HepG2 (cell line): ENCODE data around the gene SPAG9. TPM values are rescaled to one million over a fixed set of nuclear protein-coding genes. Genes with fewer than 3 reads are reported as not detected.
A peak's percentile ranks its signal among the peaks of the same experiment; 100 is the strongest.

Experiments used
- ATAC-seq: fragments of 200-7000 bp; cut with Tn5 transposase; 3 replicates; pipeline ENCODE4 v1.9.1; 2020; ENCODE audit warnings: mild to moderate bottlenecking, moderate library complexity
- BruUV-seq: library from RNA; stranded (reverse); fragments of 400-500 nt; replicated peaks from 2 replicates; lab custom pipeline; 2021; lab: Mats Ljungman, UMichigan
- CTCF ChIA-PET: fragments of 300-600 bp; formaldehyde crosslinking; extraction: SDS; loops from one replicate; lab custom pipeline; 2021; ENCODE audit warnings: low total read pairs, inconsistent platforms, low intra/inter-chr PET ratio; lab: Yijun Ruan, JAX
- POLR2A ChIA-PET: fragments of 350-600 bp; sonication (Branson Sonifier 250); formaldehyde crosslinking; loops from one replicate; lab custom pipeline; 2020; ENCODE audit warnings: antibody characterized with exemption, inconsistent platforms; lab: Yijun Ruan, JAX
- DNase-seq: peaks from one replicate; pipeline ENCODE4 v3.0.0-alpha.2; 2015; ENCODE audit warnings: low spot score
- FAIRE-seq: peaks from 3 replicates; lab custom pipeline; 2011; peaks lifted over from hg19 to GRCh38; lab: Jason Lieb, UNC
- H2AFZ ChIP-seq: one replicate; pipeline ENCODE4 v1.6.1; 2011; ENCODE audit warnings: low read length, inconsistent platforms
- H3K27ac ChIP-seq: fragments of 300-600 bp; 3 replicates; pipeline ENCODE4 v1.8.0; 2011; ENCODE audit warnings: mixed run types, mild to moderate bottlenecking, mixed read lengths, low read length, inconsistent platforms; ENCODE audit not compliant: insufficient read depth; ENCODE audit errors: extremely low read length
- H3K27me3 ChIP-seq, 2 experiments: fragments of 200-600 bp in 1 of 2; 2 replicates in 1 of 2; 3 replicates in 1 of 2; pipeline versions ENCODE4 v1.6.0 to v1.8.0; 2011; ENCODE audit warnings: low read length in 2 of 2, mild to moderate bottlenecking in 2 of 2, moderate library complexity in 2 of 2, inconsistent platforms in 1 of 2; ENCODE audit not compliant: insufficient read depth in 2 of 2, control insufficient read depth in 1 of 2
- H3K36me3 ChIP-seq, 2 experiments: fragments of 200-600 bp in 1 of 2; replicated peaks in 1 of 2; 2 replicates in 1 of 2; 3 replicates in 1 of 2; pipeline versions ENCODE4 v1.5.1 to v1.8.0; 2011; ENCODE audit warnings: low read length in 2 of 2, inconsistent platforms in 1 of 2; ENCODE audit not compliant: insufficient read depth in 2 of 2, control insufficient read depth in 1 of 2
- H3K4me1 ChIP-seq: 2 replicates; pipeline ENCODE4 v1.5.1; 2012; ENCODE audit warnings: low read length, inconsistent platforms; ENCODE audit not compliant: insufficient read depth
- H3K4me2 ChIP-seq: 2 replicates; pipeline ENCODE4 v1.6.0; 2011; ENCODE audit warnings: low read depth, low read length, inconsistent platforms
- H3K4me3 ChIP-seq, 3 experiments: fragments of 200-600 bp in 1 of 3; sonication (generic), shearing (Covaris generic) in 1 of 3; replicated peaks in 1 of 3; 2 replicates each; pipeline ENCODE4 v1.5.1; 2011 to 2016; ENCODE audit warnings: low read length in 3 of 3, inconsistent platforms in 2 of 3, low read depth in 2 of 3, mild to moderate bottlenecking in 2 of 3, control low read depth in 1 of 3, mixed read lengths in 1 of 3; ENCODE audit not compliant: insufficient read depth in 1 of 3
- H3K79me2 ChIP-seq: one replicate; pipeline ENCODE4 v1.6.1; 2011; ENCODE audit warnings: low read length, inconsistent platforms; ENCODE audit not compliant: insufficient read depth
- H3K9ac ChIP-seq: 2 replicates; pipeline ENCODE4 v1.6.0; 2011; ENCODE audit warnings: mild to moderate bottlenecking, low read depth, low read length, inconsistent platforms; ENCODE audit not compliant: insufficient read depth
- H3K9me3 ChIP-seq: 2 replicates; pipeline ENCODE4 v1.5.1; 2012; ENCODE audit warnings: mild to moderate bottlenecking, low read length
- H4K20me1 ChIP-seq: 2 replicates; pipeline ENCODE4 v1.6.0; 2011; ENCODE audit warnings: inconsistent platforms, mild to moderate bottlenecking, low read length, moderate library complexity; ENCODE audit not compliant: insufficient read depth
- CC2D1A ChIP-seq: sonication (generic); formaldehyde crosslinking; IDR thresholded peaks from 2 replicates; pipeline ENCODE4 v1.8.1; 2023; ENCODE audit warnings: mild to moderate bottlenecking, missing genetic modification reagents
- NR2F1 ChIP-seq, 2 experiments: fragments of 450-650 bp in 1 of 2; formaldehyde crosslinking in 1 of 2; IDR thresholded peaks; 2 replicates each; pipeline versions ENCODE4 v1.5.0 to v1.6.1; 2016 to 2020; ENCODE audit warnings: mild to moderate bottlenecking in 1 of 2, missing compliant biosample characterization in 1 of 2, missing genetic modification reagents in 1 of 2, moderate library complexity in 1 of 2
- PAXIP1 ChIP-seq: sonication (generic); formaldehyde crosslinking; conservative IDR thresholded peaks from 2 replicates; pipeline ENCODE4 v1.4.0; 2020; ENCODE audit warnings: mild to moderate bottlenecking, missing genetic modification reagents, moderate library complexity
- TBX3 ChIP-seq: fragments of 450-650 bp; IDR thresholded peaks from 2 replicates; pipeline ENCODE4 v1.6.1; 2017; ENCODE audit warnings: antibody characterized with exemption, mild to moderate bottlenecking, inconsistent platforms, borderline replicate concordance
- TOPORS ChIP-seq: sonication (generic); formaldehyde crosslinking; IDR thresholded peaks from 2 replicates; pipeline ENCODE4 v1.8.0; 2023; ENCODE audit warnings: mild to moderate bottlenecking, missing genetic modification reagents
- TSC22D2 ChIP-seq: sonication (generic); formaldehyde crosslinking; IDR thresholded peaks from 2 replicates; pipeline ENCODE4 v1.5.1; 2020; ENCODE audit warnings: missing genetic modification reagents, mild to moderate bottlenecking, borderline replicate concordance
- ZMYM2 ChIP-seq: sonication (generic); formaldehyde crosslinking; IDR thresholded peaks from 2 replicates; pipeline ENCODE4 v1.8.0; 2022; ENCODE audit warnings: mild to moderate bottlenecking, missing genetic modification reagents
- ZNF724P ChIP-seq: sonication (generic); formaldehyde crosslinking; IDR thresholded peaks from 2 replicates; pipeline ENCODE4 v1.8.0; 2022; ENCODE audit warnings: missing genetic modification reagents, borderline replicate concordance
- in situ Hi-C: cut with HindIII; loops from 2 replicates; pipeline ENCODE4 v1.10.0; 2017; ENCODE audit warnings: low pct_unique_long_range_greater_than_20kb; ENCODE audit not compliant: extremely low pct_ligation_motif_present
- intact Hi-C: fragments of 100-400 bp; cut with micrococcal nuclease; formaldehyde crosslinking; loops from one replicate; pipeline ENCODE4 v1.10.0; 2022; ENCODE audit not compliant: unreplicated experiment
- polyA plus RNA-seq, 8 experiments: library from polyadenylated mRNA; depleted of rRNA in 3 of 8; stranded (reverse) in 7 of 8; unstranded in 1 of 8; fragments of >200 nt; fragmentation: Illumina TruSeq in 4 of 8; extraction: Trizol in 4 of 8; gene quantifications; 2 replicates each; pipeline versions ENCODE4 v1.2.1 to v1.2.3, GENCODE V29; 2011 to 2016; ENCODE audit warnings: low read depth in 4 of 8, missing spikeins in 1 of 8, mixed read lengths in 1 of 8; ENCODE audit not compliant: insufficient read depth in 1 of 8
- total RNA-seq, 5 experiments: library from RNA; depleted of rRNA; stranded (reverse); fragments of >200 nt; fragmentation: Illumina TruSeq; extraction: Trizol; gene quantifications; 2 replicates each; pipeline ENCODE4 v1.2.3, GENCODE V29; 2016; ENCODE audit warnings: low read depth in 1 of 5
- TF ChIP-seq, protein P1 (sequence below): IDR thresholded peaks from 2 replicates; pipeline ENCODE4 v1.6.1; 2016; ENCODE audit warnings: control low read depth
- TF ChIP-seq, protein P2 (sequence below): IDR thresholded peaks from 2 replicates; pipeline ENCODE4 v1.6.1; 2012; ENCODE audit warnings: low read depth, low read length, improper control_type of control experiment

The SPAG9 gene
- total and polyA plus RNA-seq, 2 of the 13 experiments (the other 11 are each of a cell fraction or from before 2014, with no cell fraction given) = 43.2 to 78.6 TPM

GRCh38 chr17:51132964-51133319 is 12.3 kb upstream of the SPAG9 start:
- CTCF ChIA-PET = no interaction called here
- in situ Hi-C loops = no loop called here
- Histone ChIP-seq H2AFZ (no peak overlapping the region), H4K20me1 (no peaks in the 10 kb centered on the region), H3K4me3 (peak overlapping the region in 1 of 3 experiments; percentile 3; a peak in 1 of 6 replicates), H3K4me2 (peak overlapping the region; percentile 54), H3K36me3 (no peaks in the 10 kb centered on the region), H3K9me3 (no peaks in the 10 kb centered on the region), H3K27me3 (no peaks in the 10 kb centered on the region), H3K4me1 (peaks cover 51% of the 10 kb centered on the region), H3K9ac (no peak overlapping the region), H3K27ac (no peak overlapping the region), H3K79me2 (no peaks in the 10 kb centered on the region)
- FAIRE-seq (no peak), ATAC-seq (peak; percentile 48), DNase-seq (no peak)
- intact Hi-C loops = no loop called here
- POLR2A ChIA-PET = interaction anchor here (0.6 to 1.3 kb wide), 5 partner anchors 12 to 409 kb away, joined by 3 read pairs; partner anchors contain the start of genes NME2 and SPAG9
- BruUV-seq = no TSS peak
- TF ChIP-seq, protein P1, sequence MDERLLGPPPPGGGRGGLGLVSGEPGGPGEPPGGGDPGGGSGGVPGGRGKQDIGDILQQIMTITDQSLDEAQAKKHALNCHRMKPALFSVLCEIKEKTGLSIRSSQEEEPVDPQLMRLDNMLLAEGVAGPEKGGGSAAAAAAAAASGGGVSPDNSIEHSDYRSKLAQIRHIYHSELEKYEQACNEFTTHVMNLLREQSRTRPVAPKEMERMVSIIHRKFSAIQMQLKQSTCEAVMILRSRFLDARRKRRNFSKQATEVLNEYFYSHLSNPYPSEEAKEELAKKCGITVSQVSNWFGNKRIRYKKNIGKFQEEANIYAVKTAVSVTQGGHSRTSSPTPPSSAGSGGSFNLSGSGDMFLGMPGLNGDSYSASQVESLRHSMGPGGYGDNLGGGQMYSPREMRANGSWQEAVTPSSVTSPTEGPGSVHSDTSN (CRISPR knock-in tag) = no peak
- TF ChIP-seq ZNF724P (no peak), TBX3 (peak; percentile 42; the same call in 1 of the 2 replicates), TSC22D2 (CRISPR knock-in tag) (no peak), CC2D1A (CRISPR knock-in tag) (no peak), ZMYM2 (CRISPR knock-in tag) (0 out of 2 replicates have a peak, but pooled peaks have one; percentile 43), PAXIP1 (CRISPR knock-in tag) (peak; percentile 25; the same call in 1 of the 2 replicates), NR2F1 (CRISPR knock-in tag; IDR thresholded peaks at IDR 0.05) (0 out of 4 replicates have a peak, but pooled peaks of 1 of the 2 experiments have one; percentile 30), TOPORS (CRISPR knock-in tag) (no peak)
- TF ChIP-seq, protein P2, sequence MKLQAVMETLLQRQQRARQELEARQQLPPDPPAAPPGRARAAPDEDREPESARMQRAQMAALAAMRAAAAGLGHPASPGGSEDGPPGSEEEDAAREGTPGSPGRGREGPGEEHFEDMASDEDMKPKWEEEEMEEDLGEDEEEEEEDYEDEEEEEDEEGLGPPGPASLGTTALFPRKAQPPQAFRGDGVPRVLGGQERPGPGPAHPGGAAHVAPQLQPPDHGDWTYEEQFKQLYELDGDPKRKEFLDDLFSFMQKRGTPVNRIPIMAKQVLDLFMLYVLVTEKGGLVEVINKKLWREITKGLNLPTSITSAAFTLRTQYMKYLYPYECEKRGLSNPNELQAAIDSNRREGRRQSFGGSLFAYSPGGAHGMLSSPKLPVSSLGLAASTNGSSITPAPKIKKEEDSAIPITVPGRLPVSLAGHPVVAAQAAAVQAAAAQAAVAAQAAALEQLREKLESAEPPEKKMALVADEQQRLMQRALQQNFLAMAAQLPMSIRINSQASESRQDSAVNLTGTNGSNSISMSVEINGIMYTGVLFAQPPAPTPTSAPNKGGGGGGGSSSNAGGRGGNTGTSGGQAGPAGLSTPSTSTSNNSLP = 0 out of 2 replicates have a peak, but pooled peaks have one; percentile 43
